Stimulated activated CD4-positive, alpha-beta T cell treated with anti-CD3 and anti-CD28 coated beads, Interleukin-4, amount 100 ng/mL, for 1 hour (primary cell): Measurements from ENCODE around the gene ZNF214.

ENCODE experiments used
- DNase-seq: peaks from one replicate; pipeline ENCODE4 v3.0.0-alpha.2; 2020

Gene ZNF214

GRCh38 chr11:7020183-7020917 is at the start of gene ZNF214, which contains the start of gene NLRP14:
ZNF214 (minus strand) TSS chr11:7020346; CDS start chr11:7002835, 17,511 bp downstream.
NLRP14 (plus strand) TSS chr11:7020479; CDS start chr11:7038587, 18,108 bp downstream.
- DNase-seq, result no peak

- DNase-seq, result no peak
These were observed 42.4 kb upstream of the ZNF214 start for GRCh38 chr11:7062534-7062933.

GRCh38 chr11:7060868-7061267 is 40.7 kb upstream of the ZNF214 start:
- DNase-seq, result no peak

GRCh38 chr11:7057641-7058040 is 37.5 kb upstream of the ZNF214 start:
- DNase-seq, result no peak

DNA sequence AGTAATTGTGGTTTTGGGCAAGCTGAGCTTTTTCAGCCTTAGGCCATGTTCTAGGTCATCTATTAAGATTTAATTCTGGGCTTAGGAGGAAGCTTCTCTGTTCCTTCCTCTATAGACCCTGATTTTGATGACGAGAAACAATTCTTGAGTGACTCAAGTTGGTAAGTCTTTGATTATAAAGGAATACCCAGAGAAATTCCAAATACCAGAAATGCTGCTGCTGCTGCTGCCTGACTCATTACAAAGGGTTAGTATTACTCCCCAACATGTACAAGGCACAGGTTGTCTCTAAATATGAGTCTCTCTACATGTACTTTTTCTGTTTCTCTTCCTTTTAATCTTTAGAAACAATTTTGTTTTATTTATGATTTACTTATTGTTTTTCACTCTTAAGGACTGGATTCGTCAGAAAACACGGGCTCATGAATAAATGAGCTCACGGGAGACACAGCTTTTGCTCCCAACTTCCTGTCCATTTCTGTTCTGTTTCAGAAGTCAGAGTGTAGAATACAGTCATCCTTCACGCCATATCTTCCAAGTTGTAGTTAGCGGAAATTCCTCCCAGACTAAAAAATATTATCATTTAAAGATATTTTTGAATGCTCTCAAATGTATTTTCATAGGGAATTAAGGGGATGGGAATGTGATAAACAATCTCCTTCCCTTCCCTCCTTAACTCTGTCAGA is 36.8 kb upstream of the ZNF214 start:
- DNase-seq, result no peak

DNA sequence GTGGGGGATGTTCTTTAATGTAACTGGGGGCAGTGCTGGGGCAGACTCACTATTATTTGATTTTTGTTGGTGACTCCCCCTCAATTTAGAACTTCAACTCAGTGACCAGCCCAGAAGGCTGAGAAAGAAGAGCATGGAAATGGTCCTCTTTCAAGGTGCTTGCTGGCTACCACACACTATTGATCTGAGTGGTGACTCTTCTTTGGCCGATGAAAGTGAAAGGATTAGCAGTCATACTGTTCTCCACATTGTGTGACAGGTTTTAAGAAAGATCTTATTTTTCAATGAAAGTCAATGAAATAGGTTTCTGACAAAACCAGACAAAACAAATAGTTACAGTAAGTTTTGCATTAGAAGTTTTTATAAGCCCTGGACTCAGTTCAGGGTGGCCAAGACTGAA is 30.0 kb upstream of the ZNF214 start:
- DNase-seq, result no peak

DNA sequence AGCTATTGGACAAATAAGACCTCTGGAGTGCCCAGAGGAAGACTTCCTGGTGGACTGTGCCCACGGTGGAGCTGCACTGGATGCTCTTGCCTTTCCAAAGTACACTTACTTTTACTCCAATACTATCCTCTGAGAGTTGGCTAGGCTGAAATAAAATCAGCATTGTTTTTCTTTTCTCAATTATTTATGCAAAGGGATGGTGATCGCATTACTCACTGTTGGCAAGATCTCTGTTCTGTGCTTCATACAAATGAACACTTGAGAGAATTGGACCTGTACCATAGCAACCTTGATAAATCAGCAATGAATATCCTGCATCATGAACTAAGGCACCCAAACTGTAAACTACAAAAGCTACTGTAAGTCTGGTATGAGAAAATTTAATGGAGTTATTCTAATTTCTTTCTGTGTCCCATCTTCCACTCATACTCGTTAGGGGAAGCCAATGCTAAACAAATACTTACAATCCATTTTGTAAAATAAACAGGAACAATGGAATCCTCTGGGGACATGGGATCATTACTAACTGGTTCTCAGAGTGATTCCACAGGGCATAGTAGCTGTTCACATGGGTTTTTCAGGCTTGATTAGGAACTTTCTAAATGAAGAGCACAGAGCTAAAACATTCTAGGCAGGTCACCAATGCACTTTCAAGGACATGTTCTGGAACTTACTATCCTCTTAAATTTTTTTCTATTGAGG is 26.5 kb upstream of the ZNF214 start:
- DNase-seq, result no peak

- no peak for DNase-seq
These were observed 13.9 kb upstream of the ZNF214 start for GRCh38 chr11:7034019-7034418.

GRCh38 chr11:7032692-7033091 is 12.5 kb upstream of the ZNF214 start:
- no peak for DNase-seq

- no peak for DNase-seq
These were observed 11.3 kb upstream of the ZNF214 start for GRCh38 chr11:7031471-7031871.

GRCh38 chr11:7030836-7031235 is 10.7 kb upstream of the ZNF214 start:
- DNase-seq, result no peak

DNA sequence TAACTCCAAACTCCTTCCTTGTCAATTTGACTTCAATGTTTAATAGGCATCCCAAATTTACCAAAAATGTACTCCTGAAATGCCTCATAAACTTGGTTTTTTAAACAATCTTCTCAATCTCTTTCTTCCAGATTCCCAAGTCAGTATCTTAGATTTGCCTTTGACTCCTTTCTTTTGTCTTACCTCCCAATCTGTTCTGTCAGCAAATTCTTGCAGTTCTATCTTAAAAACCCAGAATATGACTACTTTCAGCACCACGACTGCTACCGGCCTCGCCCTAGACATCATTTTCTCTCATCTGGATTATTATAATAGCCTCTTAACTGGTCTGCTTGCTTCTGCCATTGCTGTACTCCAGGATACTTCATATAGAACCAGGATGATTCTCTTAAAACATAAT is 8.0 kb upstream of the ZNF214 start:
- no peak for DNase-seq

DNA sequence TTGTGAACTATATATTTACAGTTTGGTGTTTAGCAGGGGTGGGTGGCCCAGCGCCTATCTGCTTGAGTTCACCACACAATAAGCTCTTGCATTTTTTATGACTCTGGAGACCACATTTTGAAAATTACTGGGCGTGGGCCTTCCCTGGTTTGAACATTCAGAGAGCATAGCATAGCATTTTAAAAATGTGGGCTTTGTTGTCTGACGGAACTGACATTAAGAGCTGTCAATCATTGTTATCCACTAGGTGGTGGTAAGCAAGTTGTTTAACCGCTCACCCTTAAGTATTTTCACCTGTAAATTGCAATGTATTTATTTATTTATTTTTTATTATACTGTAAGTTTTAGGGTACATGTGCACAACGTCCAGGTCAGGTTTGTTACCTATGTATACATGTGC is 1.2 kb upstream of the ZNF214 start:
- no peak for DNase-seq

- no peak for DNase-seq
These were observed 505 bp downstream of the ZNF214 start for GRCh38 chr11:7019500-7020182.

DNA sequence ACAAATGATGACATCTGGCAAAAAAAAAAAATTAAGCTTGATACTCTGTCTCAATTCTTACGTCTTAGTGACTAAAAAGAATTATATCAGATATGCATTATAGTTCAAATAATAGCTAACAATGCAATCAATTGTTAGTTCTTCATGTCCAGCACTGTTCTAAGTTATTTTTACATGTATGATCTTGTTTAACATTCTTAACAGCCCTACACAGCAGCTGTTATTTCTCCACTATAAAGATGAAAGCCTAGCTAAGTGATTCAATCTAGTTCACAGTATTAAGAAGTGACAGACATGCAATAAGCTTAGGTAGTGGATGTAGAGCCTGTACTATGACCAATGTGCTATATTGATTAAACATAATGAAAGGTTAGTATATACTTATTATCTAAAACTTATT is 4.1 kb downstream of the ZNF214 start:
- no peak for DNase-seq

- no peak for DNase-seq
These were observed 6.0 kb downstream of the ZNF214 start for GRCh38 chr11:7014118-7014517.

DNA sequence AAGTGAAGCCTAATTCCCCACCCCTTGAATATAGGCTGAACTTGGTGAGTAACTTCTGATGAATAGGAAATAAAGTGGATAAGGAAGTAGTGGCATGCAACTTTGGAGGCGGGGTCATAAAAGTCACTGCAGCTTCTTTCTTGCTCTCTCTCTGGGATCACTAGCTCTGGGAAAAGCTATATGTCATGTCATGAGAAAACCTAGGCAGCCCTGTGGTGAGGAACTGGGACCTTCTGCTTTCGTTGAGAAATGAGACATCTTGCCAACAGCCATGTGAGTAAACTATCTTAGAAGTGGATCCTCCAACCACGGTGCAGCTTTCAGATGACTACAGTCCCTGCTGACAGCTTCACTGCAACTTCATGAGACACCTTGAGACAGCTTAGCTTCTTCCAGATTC is 15.7 kb downstream of the ZNF214 start:
- no peak for DNase-seq

DNA sequence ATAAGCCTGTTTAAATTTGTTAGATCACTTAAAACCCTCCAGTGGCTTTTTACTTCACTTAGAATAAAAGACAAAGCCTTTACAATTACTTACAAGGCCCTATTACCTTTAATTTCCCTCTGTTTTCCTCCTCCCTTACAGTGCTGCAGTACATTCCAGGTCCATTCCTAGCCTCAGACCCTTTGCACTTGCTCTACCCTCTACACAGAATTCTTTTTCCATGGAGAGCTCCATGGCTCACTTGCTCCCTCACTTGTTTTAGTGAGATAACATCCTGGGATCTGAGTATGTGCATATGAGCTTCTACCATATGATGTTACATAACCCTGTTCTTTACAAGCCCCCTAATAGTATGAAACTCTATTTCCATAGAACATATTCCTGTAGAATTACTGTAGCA is 24.4 kb downstream of the ZNF214 start:
- no peak for DNase-seq

- DNase-seq, result no peak
These were observed 27.4 kb downstream of the ZNF214 start for GRCh38 chr11:6992457-6993417.

DNA sequence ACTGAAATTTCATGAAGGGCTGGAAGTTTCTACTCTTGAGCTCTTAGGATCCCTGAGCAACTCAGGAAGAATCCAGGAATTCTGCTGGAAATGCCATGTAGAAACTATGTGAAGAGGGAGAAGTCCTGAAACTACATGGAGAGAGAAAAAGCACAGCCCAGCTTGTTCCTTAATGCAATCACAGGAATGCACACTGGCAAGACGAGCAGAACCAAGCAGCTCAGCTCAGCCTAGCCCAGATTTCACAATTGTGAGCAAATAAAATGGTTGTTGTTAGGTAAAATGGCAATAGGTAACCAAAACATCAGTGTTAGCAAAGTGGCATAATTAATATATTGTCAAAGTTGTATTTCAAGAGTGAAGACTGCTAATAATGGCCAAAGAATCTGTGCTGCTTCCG is 28.1 kb downstream of the ZNF214 start:
- no peak for DNase-seq

GRCh38 chr11:6991227-6991626 is 28.9 kb downstream of the ZNF214 start:
- DNase-seq, result no peak

DNA sequence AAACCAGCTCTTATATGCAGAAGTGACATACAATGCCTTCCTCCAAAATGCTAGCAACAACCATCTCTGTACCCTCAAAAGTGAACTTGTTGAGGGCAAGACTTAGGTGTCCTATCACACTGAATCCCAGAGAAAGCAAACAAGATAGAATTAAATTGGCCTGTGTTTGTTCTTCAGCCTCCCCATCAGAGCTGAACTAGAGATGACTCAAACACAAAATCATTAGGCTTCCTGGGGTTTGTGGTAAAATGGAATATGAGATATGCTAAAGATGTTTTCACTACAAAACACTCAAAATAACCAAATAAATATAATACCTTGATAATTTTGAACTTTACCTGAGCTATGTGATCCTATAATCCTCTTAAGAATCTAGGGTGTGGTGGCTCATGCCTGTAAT is 31.6 kb downstream of the ZNF214 start:
- no peak for DNase-seq
